ENCODE measurements around the gene IFI27L1.

- no peak for TF ChIP-seq CTCF (IDR thresholded peaks at IDR 0.05)
- TF ChIP-seq POLR2A (IDR thresholded peaks at IDR 0.05), result no peak
Measured at GRCh38 chr14:94113490-94113889, 32.4 kb downstream of the IFI27L1 start.
